SK-N-SH treated with all-trans-retinoic acid at 6 μM for 48 hours (cell line): ENCODE measurements around the gene RAB41.

Experiments used
- TCF4 ChIP-seq: fragments of 250-450 bp; sonication (Bioruptor Pico); IDR thresholded peaks from 2 replicates; pipeline ENCODE4 v1.8.0; 2021; ENCODE audit warnings: mild to moderate bottlenecking, moderate library complexity, borderline replicate concordance
- ZFP3 ChIP-seq: fragments of 250-450 bp; sonication (Bioruptor Pico); IDR thresholded peaks from 2 replicates; pipeline ENCODE4 v1.5.0; 2020; ENCODE audit warnings: mild to moderate bottlenecking, moderate library complexity
- ZNF565 ChIP-seq: fragments of 450-650 bp; formaldehyde crosslinking; conservative IDR thresholded peaks from 2 replicates; pipeline ENCODE4 v1.5.0; 2020; ENCODE audit warnings: low read depth, mild to moderate bottlenecking, moderate library complexity
- TF ChIP-seq, protein P1 (sequence below): fragments of 250-450 bp; sonication (Bioruptor Pico); IDR thresholded peaks from 2 replicates; pipeline ENCODE4 v1.5.1; 2020; ENCODE audit warnings: low read depth, mild to moderate bottlenecking, moderate library complexity

DNA sequence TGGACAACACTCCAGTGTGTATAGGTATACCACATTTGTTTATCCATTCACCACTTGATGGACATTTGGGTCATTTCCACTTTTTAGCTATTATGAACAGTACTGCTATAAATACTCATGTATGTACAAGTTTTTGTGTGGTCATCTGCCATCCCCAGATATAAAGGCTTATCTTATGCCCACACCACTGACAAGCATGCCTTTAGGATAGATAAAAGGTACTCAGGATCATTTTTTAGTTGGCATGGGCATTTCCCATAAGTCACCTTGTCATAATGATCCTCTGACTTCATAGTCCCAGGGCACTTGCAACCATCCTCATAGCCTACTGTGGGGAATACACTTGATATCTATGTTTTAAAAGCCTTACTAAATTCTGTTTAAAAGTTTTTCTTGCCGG lies 41.2 kb upstream of the RAB41 start:
- TF ChIP-seq ZFP3 (CRISPR knock-in tag): no peak
- TF ChIP-seq TCF4: no peak
- TF ChIP-seq, protein P1, sequence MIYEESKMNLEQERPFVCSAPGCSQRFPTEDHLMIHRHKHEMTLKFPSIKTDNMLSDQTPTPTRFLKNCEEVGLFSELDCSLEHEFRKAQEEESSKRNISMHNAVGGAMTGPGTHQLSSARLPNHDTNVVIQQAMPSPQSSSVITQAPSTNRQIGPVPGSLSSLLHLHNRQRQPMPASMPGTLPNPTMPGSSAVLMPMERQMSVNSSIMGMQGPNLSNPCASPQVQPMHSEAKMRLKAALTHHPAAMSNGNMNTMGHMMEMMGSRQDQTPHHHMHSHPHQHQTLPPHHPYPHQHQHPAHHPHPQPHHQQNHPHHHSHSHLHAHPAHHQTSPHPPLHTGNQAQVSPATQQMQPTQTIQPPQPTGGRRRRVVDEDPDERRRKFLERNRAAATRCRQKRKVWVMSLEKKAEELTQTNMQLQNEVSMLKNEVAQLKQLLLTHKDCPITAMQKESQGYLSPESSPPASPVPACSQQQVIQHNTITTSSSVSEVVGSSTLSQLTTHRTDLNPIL (CRISPR knock-in tag): no peak
- TF ChIP-seq ZNF565 (CRISPR knock-in tag): no peak
